Measurements from ENCODE around the gene TFDP1.

TFDP1 gene

DNA sequence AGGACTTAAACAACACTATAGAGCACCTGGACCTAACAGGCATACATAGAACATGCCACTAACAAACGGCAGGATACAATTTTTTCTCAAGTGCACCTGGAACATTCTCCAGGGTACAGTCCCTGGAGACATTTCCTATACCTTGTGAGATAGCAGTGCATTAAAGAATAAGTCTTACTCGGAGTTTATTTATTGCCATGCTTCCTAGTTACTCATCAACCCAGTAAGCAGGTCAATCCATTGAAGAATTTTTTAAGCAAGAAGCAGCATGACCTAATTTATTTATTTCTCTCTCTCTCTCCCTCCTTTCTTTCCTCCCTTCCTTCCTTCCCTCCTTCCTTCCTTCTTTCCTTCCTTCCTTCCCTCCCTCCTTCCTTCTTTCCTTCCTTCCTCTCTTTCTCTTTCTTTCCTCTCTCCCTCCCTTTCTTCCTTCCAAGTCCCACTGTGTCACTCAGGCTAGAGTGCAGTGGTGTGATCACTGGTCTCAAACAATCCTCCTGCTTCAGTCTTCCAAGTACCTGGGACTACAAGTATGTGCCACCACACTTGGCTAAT, 6.6 kb upstream of the TFDP1 start:
- Histone ChIP-seq H3K4me3 (replicated peaks; ENCODE audit: low read depth, low read length) (no peak overlapping the region), H3K27me3 (replicated peaks; ENCODE audit: control insufficient read depth, insufficient read depth, low read length) (no peaks in the 10 kb centered on the region), H3K36me3 (ENCODE audit: control insufficient read depth, insufficient read depth, low read length) (no peaks in the 10 kb centered on the region)
- TF ChIP-seq, protein P1, sequence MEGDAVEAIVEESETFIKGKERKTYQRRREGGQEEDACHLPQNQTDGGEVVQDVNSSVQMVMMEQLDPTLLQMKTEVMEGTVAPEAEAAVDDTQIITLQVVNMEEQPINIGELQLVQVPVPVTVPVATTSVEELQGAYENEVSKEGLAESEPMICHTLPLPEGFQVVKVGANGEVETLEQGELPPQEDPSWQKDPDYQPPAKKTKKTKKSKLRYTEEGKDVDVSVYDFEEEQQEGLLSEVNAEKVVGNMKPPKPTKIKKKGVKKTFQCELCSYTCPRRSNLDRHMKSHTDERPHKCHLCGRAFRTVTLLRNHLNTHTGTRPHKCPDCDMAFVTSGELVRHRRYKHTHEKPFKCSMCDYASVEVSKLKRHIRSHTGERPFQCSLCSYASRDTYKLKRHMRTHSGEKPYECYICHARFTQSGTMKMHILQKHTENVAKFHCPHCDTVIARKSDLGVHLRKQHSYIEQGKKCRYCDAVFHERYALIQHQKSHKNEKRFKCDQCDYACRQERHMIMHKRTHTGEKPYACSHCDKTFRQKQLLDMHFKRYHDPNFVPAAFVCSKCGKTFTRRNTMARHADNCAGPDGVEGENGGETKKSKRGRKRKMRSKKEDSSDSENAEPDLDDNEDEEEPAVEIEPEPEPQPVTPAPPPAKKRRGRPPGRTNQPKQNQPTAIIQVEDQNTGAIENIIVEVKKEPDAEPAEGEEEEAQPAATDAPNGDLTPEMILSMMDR (IDR thresholded peaks at IDR 0.05; ENCODE audit: insufficient read depth, low read length, poor library complexity, severe bottlenecking): no peak
- DNase-seq (ENCODE audit: extremely low read depth, insufficient read length): no peak

DNA sequence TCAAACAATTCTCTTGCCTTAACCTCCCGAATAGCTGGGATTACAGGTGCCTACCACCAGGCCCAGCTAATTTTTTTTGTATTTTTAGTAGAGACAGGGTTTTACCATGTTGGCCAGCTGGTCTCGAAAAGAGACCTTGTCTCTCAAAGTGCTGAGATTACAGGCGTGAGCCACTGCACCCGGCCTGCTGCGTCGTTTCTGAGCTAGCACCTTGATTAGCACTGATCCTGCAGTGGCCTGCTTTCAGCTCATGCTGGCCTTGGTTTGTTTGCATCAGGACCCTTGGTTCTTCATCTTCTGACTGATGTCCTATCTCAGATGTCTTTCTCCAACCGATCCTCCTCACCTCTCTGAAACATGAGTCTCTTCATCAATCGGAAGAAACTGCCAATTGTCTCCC, 4.9 kb upstream of the TFDP1 start:
- TF ChIP-seq, protein P1 (IDR thresholded peaks at IDR 0.05; ENCODE audit: insufficient read depth, low read length, poor library complexity, severe bottlenecking): no peak
- DNase-seq (ENCODE audit: extremely low read depth, insufficient read length): no peak
- no peaks in the 10 kb centered on the region for H3K27me3 ChIP-seq (replicated peaks; ENCODE audit: control insufficient read depth, insufficient read depth, low read length)

DNA sequence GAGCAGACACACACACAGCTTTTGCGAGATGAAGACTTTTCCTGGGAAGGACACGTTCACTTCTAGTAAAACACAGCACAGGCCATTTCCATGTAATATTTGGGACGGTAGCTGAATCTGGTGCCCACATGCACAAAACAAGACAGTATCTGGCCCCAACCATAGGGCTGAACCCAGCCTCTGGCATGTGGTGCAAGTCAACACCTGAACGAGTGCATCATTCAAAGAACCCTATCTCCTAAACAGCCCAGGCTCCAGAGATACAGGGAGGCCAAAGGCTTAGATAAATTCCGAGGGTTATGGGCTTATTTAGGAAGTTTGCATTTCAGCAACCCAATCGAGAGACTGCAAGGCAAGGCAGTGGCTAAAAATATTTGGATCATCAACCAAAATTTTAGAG, 2.7 kb upstream of the TFDP1 start:
- peaks cover 4% of the 10 kb centered on the region for H3K36me3 ChIP-seq (ENCODE audit: control insufficient read depth, insufficient read depth, low read length)
- H3K4me3 ChIP-seq (replicated peaks; ENCODE audit: low read depth, low read length): no peak overlapping the region
- TF ChIP-seq, protein P1 (IDR thresholded peaks at IDR 0.05; ENCODE audit: insufficient read depth, low read length, poor library complexity, severe bottlenecking): no peak
- H3K27me3 ChIP-seq (replicated peaks; ENCODE audit: control insufficient read depth, insufficient read depth, low read length): no peaks in the 10 kb centered on the region
- no peak for DNase-seq (ENCODE audit: extremely low read depth, insufficient read length)

More for the DNA sequence above, 4.9 kb upstream of the TFDP1 start:
- Histone ChIP-seq H3K4me3 (replicated peaks; ENCODE audit: low read depth, low read length) (no peak overlapping the region), H3K36me3 (ENCODE audit: control insufficient read depth, insufficient read depth, low read length) (no peaks in the 10 kb centered on the region)

DNA sequence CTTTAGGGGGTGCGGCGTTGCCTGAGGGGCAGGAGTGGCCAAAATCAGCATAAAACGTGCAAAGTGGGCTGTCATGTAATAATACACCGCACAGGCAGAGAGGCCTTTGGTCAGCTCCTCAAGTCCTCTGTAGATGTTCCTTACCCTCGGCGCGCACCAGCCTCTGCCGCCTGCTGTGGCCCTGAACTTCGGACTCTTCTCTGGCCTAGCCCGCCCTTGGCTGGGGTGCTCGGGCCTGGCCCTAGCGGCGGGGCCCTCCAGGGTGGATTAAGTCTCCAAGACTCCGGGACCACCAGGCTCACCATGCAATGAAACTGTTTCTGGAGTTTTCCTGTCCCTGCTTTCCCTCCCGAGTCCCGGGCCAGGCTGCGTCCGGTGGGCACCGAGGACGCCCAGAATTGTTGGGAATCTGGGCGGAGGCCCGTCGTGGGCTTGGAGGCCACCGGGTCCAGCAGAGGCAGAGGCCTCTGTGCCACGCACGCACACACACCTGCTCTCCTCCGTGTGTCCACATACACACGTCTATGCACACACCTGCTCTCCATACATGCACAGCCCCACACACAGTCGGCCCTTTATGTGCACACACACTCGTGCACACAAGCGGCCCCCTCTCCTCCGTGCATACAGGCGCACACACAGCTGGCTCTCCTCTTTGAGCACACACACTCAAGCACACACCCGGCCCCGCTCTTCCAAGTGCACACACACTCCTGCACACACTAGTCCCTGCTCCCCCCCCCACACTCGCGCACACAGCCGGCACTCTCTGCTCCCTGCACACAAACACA, 1.5 kb upstream of the TFDP1 start:
- no peaks in the 10 kb centered on the region for H3K27me3 ChIP-seq (replicated peaks; ENCODE audit: control insufficient read depth, insufficient read depth, low read length)
- no peak for DNase-seq (ENCODE audit: extremely low read depth, insufficient read length)
- peaks cover 12% of the 10 kb centered on the region for H3K36me3 ChIP-seq (ENCODE audit: control insufficient read depth, insufficient read depth, low read length)
- TF ChIP-seq, protein P1 (IDR thresholded peaks at IDR 0.05; ENCODE audit: insufficient read depth, low read length, poor library complexity, severe bottlenecking): no peak
- H3K4me3 ChIP-seq (replicated peaks; ENCODE audit: low read depth, low read length): no peak overlapping the region

DNA sequence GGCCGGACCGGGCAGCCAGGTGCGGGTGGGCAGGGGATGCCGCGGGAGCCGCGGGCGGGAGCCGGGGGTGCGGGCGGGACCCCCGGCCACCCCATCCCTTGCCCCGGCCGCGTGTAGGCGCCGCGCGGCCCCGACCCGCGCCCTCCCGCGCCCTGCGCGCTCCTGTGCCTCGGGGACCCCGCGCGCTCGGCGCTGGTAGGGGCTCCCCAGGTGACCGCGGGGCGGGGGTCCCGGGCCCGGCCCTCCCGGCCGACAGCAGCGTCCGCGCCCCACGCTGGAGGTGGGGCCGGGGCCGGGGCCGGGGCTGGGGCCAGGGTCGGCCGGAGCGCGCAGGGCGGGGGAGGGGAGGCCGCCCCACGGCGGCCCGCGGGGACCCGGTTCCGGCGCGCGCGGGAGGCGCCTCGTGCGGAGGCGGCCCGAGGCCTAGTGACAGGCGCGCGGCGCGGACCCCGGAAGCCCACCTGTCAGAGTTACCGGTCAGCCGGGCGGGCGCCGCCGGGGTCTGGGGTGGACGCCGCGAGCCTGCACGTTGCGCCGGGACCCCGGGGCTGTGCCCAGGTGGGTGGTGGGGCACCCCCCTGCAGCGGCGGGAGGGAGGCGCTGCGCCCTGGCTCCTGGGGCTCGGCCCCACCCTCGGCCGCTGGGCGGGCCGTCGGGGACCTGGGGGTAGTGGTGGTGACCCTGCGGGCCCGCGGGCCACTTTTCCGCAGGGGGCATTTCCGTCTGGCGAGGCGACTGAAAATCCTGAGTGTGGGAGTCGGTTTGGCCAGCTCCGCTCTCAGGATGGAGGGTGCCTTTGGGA, 518 bp downstream of the TFDP1 start:
- TF ChIP-seq, protein P1 (IDR thresholded peaks at IDR 0.05; ENCODE audit: insufficient read depth, low read length, poor library complexity, severe bottlenecking): no peak
- Histone ChIP-seq H3K27me3 (replicated peaks; ENCODE audit: control insufficient read depth, insufficient read depth, low read length) (no peaks in the 10 kb centered on the region), H3K4me3 (replicated peaks; ENCODE audit: low read depth, low read length) (peak overlapping the region; percentile 74), H3K36me3 (ENCODE audit: control insufficient read depth, insufficient read depth, low read length) (peaks cover 22% of the 10 kb centered on the region)
- peak; percentile 64 for DNase-seq (ENCODE audit: extremely low read depth, insufficient read length)

Measured in GM06990 (cell line).